HG03066 (cell line): ENCODE data around the gene PFDN4.
A peak's percentile ranks its signal among the peaks of the same experiment; 100 is the strongest.

ENCODE experiments used
- ATAC-seq: cut with Tn5 transposase; IDR thresholded peaks from one replicate; pipeline ENCODE4 v1.9.1; 2021; ENCODE audit warnings: low read depth; ENCODE audit not compliant: unreplicated experiment

PFDN4 gene

GRCh38 chr20:54207743-54208547 lies at the start of gene PFDN4:
TSS of gene PFDN4 (plus strand) at chr20:54208087. CDS start at chr20:54208101, 14 bp downstream.
- ATAC-seq, result peak; percentile 92

- no peak for ATAC-seq
Observed at GRCh38 chr20:54158226-54158625, 49.7 kb upstream of the PFDN4 start.

- no peak for ATAC-seq
Observed at GRCh38 chr20:54158856-54159418, 49.0 kb upstream of the PFDN4 start.

GRCh38 chr20:54160065-54161007 lies 47.6 kb upstream of the PFDN4 start:
- no peak for ATAC-seq

- ATAC-seq, result no peak
Observed at GRCh38 chr20:54161008-54161820, 46.7 kb upstream of the PFDN4 start.

GRCh38 chr20:54161821-54162149 lies 46.1 kb upstream of the PFDN4 start:
- no peak for ATAC-seq

GRCh38 chr20:54162378-54163009 lies 45.4 kb upstream of the PFDN4 start:
- no peak for ATAC-seq

- no peak for ATAC-seq
Observed at GRCh38 chr20:54163402-54163801, 44.5 kb upstream of the PFDN4 start.

- ATAC-seq, result no peak
Observed at GRCh38 chr20:54165014-54165413, 42.9 kb upstream of the PFDN4 start.

- ATAC-seq, result no peak
Observed at GRCh38 chr20:54165803-54166202, 42.1 kb upstream of the PFDN4 start.

GRCh38 chr20:54166987-54167662 lies 40.8 kb upstream of the PFDN4 start:
- ATAC-seq, result no peak

GRCh38 chr20:54167909-54168872 lies 39.7 kb upstream of the PFDN4 start:
- ATAC-seq, result no peak

- ATAC-seq, result no peak
Observed at GRCh38 chr20:54168961-54169862, 38.7 kb upstream of the PFDN4 start.

GRCh38 chr20:54170026-54170471 lies 37.8 kb upstream of the PFDN4 start:
- ATAC-seq, result no peak

GRCh38 chr20:54170963-54171362 lies 36.9 kb upstream of the PFDN4 start:
- ATAC-seq, result no peak

GRCh38 chr20:54172532-54172855 lies 35.4 kb upstream of the PFDN4 start:
- ATAC-seq, result no peak
